B cell (primary cell): Measurements from ENCODE around the gene MAP6.

Experiments used
- EZH2 ChIP-seq: IDR thresholded peaks from 2 replicates; pipeline ENCODE4 v1.6.1; 2012; ENCODE audit warnings: borderline replicate concordance, low read depth, mild to moderate bottlenecking, moderate library complexity, low read length; ENCODE audit not compliant: insufficient read depth, poor library complexity, severe bottlenecking
- TF ChIP-seq, protein P1 (sequence below): fragments of 200-600 bp; IDR thresholded peaks from one replicate; pipeline ENCODE4 v1.8.0; 2022; ENCODE audit warnings: antibody characterized with exemption, mild to moderate bottlenecking

- TF ChIP-seq, protein P1, sequence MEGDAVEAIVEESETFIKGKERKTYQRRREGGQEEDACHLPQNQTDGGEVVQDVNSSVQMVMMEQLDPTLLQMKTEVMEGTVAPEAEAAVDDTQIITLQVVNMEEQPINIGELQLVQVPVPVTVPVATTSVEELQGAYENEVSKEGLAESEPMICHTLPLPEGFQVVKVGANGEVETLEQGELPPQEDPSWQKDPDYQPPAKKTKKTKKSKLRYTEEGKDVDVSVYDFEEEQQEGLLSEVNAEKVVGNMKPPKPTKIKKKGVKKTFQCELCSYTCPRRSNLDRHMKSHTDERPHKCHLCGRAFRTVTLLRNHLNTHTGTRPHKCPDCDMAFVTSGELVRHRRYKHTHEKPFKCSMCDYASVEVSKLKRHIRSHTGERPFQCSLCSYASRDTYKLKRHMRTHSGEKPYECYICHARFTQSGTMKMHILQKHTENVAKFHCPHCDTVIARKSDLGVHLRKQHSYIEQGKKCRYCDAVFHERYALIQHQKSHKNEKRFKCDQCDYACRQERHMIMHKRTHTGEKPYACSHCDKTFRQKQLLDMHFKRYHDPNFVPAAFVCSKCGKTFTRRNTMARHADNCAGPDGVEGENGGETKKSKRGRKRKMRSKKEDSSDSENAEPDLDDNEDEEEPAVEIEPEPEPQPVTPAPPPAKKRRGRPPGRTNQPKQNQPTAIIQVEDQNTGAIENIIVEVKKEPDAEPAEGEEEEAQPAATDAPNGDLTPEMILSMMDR: no peak
- no peak for TF ChIP-seq EZH2
Observed at GRCh38 chr11:75664389-75664788, 4.4 kb downstream of the MAP6 start.
